Upper lobe of left lung (tissue), 6 donors: ENCODE measurements around the gene TAS1R3. TPM values are rescaled to one million over a fixed set of nuclear protein-coding genes. Genes with fewer than 3 reads are reported as not detected.

Source experiments
- ATAC-seq, 2 donors: fragments of 200-7000 bp; cut with Tn5 transposase; one replicate each; pipeline ENCODE4 v1.9.1; 2022; ENCODE audit warnings: mild to moderate bottlenecking in 2 of 2, moderate library complexity in 2 of 2; ENCODE audit not compliant: low FRiP score in 2 of 2
- DNase-seq, 2 donors: peaks; one replicate each; pipeline ENCODE4 v3.0.0-alpha.2; 2019 to 2020
- H3K27ac ChIP-seq, 4 donors: fragments of 200-600 bp; sonication (generic); one replicate each; pipeline ENCODE4 v1.5.1; 2016 to 2019
- H3K27me3 ChIP-seq, 4 donors: fragments of 200-600 bp; sonication (generic); one replicate each; pipeline ENCODE4 v1.5.1; 2017 to 2019
- H3K36me3 ChIP-seq, 4 donors: fragments of 200-600 bp; sonication (generic); one replicate each; pipeline ENCODE4 v1.5.1; 2016 to 2019
- H3K4me1 ChIP-seq, 4 donors: fragments of 200-600 bp; sonication (generic); one replicate each; pipeline ENCODE4 v1.5.1; 2018 to 2019
- H3K4me3 ChIP-seq, 4 donors: fragments of 200-600 bp; sonication (generic); one replicate each; pipeline ENCODE4 v1.5.1; 2017 to 2019; ENCODE audit warnings: mild to moderate bottlenecking in 2 of 4, moderate library complexity in 1 of 4
- H3K9me3 ChIP-seq, 4 donors: fragments of 200-600 bp; sonication (generic); one replicate each; pipeline ENCODE4 v1.5.1; 2018 to 2019
- EP300 ChIP-seq, 4 donors: sonication (generic); formaldehyde crosslinking; IDR thresholded peaks; one replicate each; pipeline ENCODE4 v1.5.1; 2017; ENCODE audit warnings: antibody characterized with exemption in 4 of 4, control low read depth in 2 of 4
- POLR2A ChIP-seq, 4 donors: fragments of 450-650 bp; IDR thresholded peaks; one replicate each; pipeline ENCODE4 v1.5.1; 2016 to 2017; ENCODE audit warnings: antibody characterized with exemption in 4 of 4, mild to moderate bottlenecking in 2 of 4
- POLR2AphosphoS5 ChIP-seq, 2 donors: sonication (generic); formaldehyde crosslinking; IDR thresholded peaks; one replicate each; pipeline ENCODE4 v1.5.1; 2017; ENCODE audit warnings: antibody characterized with exemption in 2 of 2
- WGBS, 2 donors: methylation state at CpG; one replicate each; pipeline ENCODE4 v1.1.5; 2017 to 2018; 5-methylcytosine and 5-hydroxymethylcytosine counted together
- total RNA-seq, 6 donors: library from RNA; depleted of rRNA in 4 of 6; stranded (reverse); fragments of >200 nt in 4 of 6; gene quantifications; one replicate each; pipeline versions ENCODE4 v1.1.0 to v1.2.1, GENCODE V29; 2016 to 2021
- TF ChIP-seq, protein P1 (sequence below), 6 experiments: fragments of 450-650 bp in 4 of 6; fragments of 200-600 bp in 2 of 6; sonication (generic) in 2 of 6; IDR thresholded peaks; one replicate each; pipeline ENCODE4 v1.5.1; 2016 to 2019; ENCODE audit warnings: antibody characterized with exemption in 6 of 6
- donor health status: DM: no; HTN: no; CAD: no; lungs with moderate emphysema.
- donor health status: DM: no; HTN: yes; CAD: no; lungs with severe emphysema.

Gene TAS1R3
- total RNA-seq, 6 donors from 2014 or later, result 0.22 to 1.0 (median 0.79) TPM

GRCh38 chr1:1308756-1309250 lies 22.3 kb upstream of the TAS1R3 start:
- 1% methylated on average over 43 of the region's 66 CpGs; no CpG with 5 or more reads in 1 of the 2 donors for WGBS, 2 donors
- ATAC-seq, result no peak

DNA sequence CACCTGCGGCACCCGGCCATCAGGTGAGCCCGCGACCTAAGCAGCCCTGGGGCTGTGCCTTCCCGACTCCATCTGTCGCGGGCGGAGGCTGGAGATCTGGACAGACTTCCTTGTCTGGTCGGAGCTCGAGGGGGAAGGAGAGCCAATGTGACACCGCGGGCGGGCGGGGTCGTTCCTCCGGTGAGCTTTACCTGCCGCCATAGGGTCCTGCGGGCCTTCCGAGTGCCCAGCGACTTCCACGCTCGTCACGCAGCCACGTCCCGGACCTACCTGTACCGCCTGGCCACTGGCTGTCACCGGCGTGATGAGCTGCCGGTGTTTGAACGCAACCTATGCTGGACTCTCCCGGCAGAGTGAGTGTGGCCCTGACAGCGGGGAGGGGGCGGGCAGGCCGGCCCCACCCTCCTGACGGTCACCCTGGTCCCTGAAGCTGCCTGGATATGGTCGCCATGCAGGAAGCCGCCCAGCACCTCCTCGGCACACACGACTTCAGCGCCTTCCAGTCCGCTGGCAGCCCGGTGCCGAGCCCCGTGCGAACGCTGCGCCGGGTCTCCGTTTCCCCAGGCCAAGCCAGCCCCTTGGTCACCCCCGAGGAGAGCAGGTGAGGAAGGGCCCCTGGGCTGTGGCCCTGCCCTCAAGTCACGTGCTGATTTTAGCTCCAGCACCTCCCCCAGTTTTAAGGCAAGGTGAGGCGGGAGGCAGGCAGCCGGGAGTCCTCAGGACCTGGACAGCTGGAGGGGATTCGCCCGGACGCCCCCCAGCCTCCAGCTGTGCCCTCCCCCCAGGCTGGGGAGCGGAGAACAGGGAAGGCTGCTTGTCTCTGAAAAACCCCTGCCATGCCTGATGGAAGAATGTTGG lies 21.6 kb upstream of the TAS1R3 start:
- H3K4me3 ChIP-seq, result peak overlapping the region; percentile 70 to 98 (median 86)
- ATAC-seq (no peak), DNase-seq (peak; percentile 42 to 85)
- H3K9me3 ChIP-seq, result no peaks in the 10 kb centered on the region
- TF ChIP-seq POLR2A (IDR thresholded peaks at IDR 0.05), result peak in 1 of 4 donors; percentile 4
- TF ChIP-seq, protein P1, sequence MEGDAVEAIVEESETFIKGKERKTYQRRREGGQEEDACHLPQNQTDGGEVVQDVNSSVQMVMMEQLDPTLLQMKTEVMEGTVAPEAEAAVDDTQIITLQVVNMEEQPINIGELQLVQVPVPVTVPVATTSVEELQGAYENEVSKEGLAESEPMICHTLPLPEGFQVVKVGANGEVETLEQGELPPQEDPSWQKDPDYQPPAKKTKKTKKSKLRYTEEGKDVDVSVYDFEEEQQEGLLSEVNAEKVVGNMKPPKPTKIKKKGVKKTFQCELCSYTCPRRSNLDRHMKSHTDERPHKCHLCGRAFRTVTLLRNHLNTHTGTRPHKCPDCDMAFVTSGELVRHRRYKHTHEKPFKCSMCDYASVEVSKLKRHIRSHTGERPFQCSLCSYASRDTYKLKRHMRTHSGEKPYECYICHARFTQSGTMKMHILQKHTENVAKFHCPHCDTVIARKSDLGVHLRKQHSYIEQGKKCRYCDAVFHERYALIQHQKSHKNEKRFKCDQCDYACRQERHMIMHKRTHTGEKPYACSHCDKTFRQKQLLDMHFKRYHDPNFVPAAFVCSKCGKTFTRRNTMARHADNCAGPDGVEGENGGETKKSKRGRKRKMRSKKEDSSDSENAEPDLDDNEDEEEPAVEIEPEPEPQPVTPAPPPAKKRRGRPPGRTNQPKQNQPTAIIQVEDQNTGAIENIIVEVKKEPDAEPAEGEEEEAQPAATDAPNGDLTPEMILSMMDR (IDR thresholded peaks at IDR 0.05), result no peak
- TF ChIP-seq EP300 (IDR thresholded peaks at IDR 0.05), result no peak
- WGBS, 2 donors, result 41% methylated on average over 52 of the region's 57 CpGs; no CpG with 5 or more reads in 1 of the 2 donors
- H3K4me1 ChIP-seq, result peaks cover 34 to 48% (median 41%) of the 10 kb centered on the region in 4 donors
- H3K27me3 ChIP-seq, result no peaks in the 10 kb centered on the region
- H3K27ac ChIP-seq, result peak overlapping the region; percentile 87 to 95 (median 92)
- peaks cover 15 to 45% (median 43%) of the 10 kb centered on the region in 4 donors for H3K36me3 ChIP-seq

More at GRCh38 chr1:1308756-1309250, 22.3 kb upstream of the TAS1R3 start:
- Histone ChIP-seq H3K27ac (peak overlapping the region; percentile 87 to 95 (median 92)), H3K36me3 (peaks cover 14 to 38% (median 36%) of the 10 kb centered on the region in 4 donors), H3K4me1 (peaks cover 40 to 55% (median 48%) of the 10 kb centered on the region in 4 donors), H3K27me3 (no peaks in the 10 kb centered on the region), H3K9me3 (no peaks in the 10 kb centered on the region), H3K4me3 (peak overlapping the region; percentile 70 to 98 (median 86))
- TF ChIP-seq POLR2A (IDR thresholded peaks at IDR 0.05) (peak in 2 of 4 donors; percentile 2 to 10), EP300 (IDR thresholded peaks at IDR 0.05) (no peak)
- peak; percentile 36 to 91 for DNase-seq

GRCh38 chr1:1310109-1310385 lies 21.0 kb upstream of the TAS1R3 start:
- no peak for ATAC-seq
- no peak overlapping the region for H3K4me3 ChIP-seq
- H3K36me3 ChIP-seq, result peaks cover 19 to 50% (median 49%) of the 10 kb centered on the region in 4 donors
- no peak for TF ChIP-seq POLR2AphosphoS5 (IDR thresholded peaks at IDR 0.05)
- TF ChIP-seq EP300 (IDR thresholded peaks at IDR 0.05), result no peak
- TF ChIP-seq, protein P1 (IDR thresholded peaks at IDR 0.05), result no peak
- no peak for TF ChIP-seq POLR2A (IDR thresholded peaks at IDR 0.05)
- DNase-seq, result peak in 1 of 2 donors; percentile 48
- H3K4me1 ChIP-seq, result peaks cover 28 to 42% (median 35%) of the 10 kb centered on the region in 4 donors
- WGBS, 2 donors, result 80% methylated on average over 3 of the region's 3 CpGs; no CpG with 5 or more reads in 1 of the 2 donors
- H3K27ac ChIP-seq, result peak overlapping the region in 3 of 4 donors; percentile 4 to 94 (median 90)
- H3K9me3 ChIP-seq, result no peaks in the 10 kb centered on the region
- no peaks in the 10 kb centered on the region for H3K27me3 ChIP-seq

GRCh38 chr1:1310476-1311053 lies 20.5 kb upstream of the TAS1R3 start:
- 90 to 91% methylated on average over 17 to 20 of the region's 21 CpGs for WGBS, 2 donors
- Histone ChIP-seq H3K36me3 (peaks cover 19 to 54% (median 52%) of the 10 kb centered on the region in 4 donors), H3K4me1 (peaks cover 23 to 37% (median 30%) of the 10 kb centered on the region in 4 donors), H3K9me3 (no peaks in the 10 kb centered on the region), H3K27ac (peak overlapping the region in 1 of 4 donors; percentile 4), H3K4me3 (no peak overlapping the region), H3K27me3 (no peaks in the 10 kb centered on the region)
- TF ChIP-seq, protein P1 (IDR thresholded peaks at IDR 0.05), result no peak
- TF ChIP-seq POLR2AphosphoS5 (IDR thresholded peaks at IDR 0.05), result no peak
- TF ChIP-seq POLR2A (IDR thresholded peaks at IDR 0.05), result no peak
- DNase-seq, result peak in 1 of 2 donors; percentile 79
- no peak for ATAC-seq
